Forelimb muscle (tissue), 1 donor: ENCODE results near the gene CRAMP1. TPM values are rescaled to one million over a fixed set of nuclear protein-coding genes. Genes with fewer than 3 reads are reported as not detected.

Experiments used
- DNase-seq: peaks from one replicate; pipeline ENCODE4 v3.0.0-alpha.2; 2013; ENCODE audit warnings: low read depth
- polyA plus RNA-seq: library from polyadenylated mRNA; unstranded; fragments of 120-200 nt; gene quantifications from one replicate; pipeline ENCODE4 v1.2.1, GENCODE V29; 2013; ENCODE audit not compliant: insufficient read length

Gene CRAMP1
- polyA plus RNA-seq, 1 donor: 19.0 TPM

DNA sequence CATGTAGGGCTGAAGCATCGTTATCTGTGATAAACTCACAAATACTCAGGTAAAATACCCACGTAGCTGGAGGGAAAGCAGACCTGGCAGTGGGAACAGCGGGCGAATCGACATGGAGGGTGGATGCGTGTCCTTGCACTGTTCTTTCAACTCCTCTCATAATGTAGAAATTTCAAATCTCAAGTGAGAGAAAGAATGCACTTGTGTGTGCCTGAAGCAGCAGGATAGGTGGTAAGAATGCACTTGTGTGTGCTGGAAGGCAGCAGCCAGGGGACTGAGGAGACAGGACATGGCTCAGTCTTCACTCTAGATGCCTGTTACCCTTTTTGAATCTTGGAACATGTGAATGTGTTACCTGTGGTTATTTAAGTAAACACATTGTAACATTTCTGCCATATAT is 10.7 kb upstream of the CRAMP1 start:
- DNase-seq: no peak

DNA sequence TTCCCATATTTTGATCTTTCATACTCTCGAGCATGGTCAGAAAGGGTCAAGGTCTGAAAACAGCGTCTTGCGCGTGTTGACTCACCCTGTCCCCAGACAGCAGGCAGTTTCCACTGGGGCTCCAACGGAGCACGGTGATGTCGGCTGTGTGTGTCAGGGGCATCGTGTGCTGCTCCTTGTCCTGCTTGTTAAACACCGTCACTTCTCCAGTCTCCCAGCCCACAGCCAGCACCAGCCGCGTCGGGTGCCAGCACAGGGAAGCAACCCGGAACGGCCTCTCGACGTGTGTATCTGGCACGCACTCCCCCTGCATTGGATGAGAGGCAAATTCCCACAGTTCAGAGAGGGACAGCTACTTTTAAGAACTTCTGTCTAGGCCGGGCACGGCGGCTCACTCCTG is 9.9 kb upstream of the CRAMP1 start:
- DNase-seq: no peak

DNA sequence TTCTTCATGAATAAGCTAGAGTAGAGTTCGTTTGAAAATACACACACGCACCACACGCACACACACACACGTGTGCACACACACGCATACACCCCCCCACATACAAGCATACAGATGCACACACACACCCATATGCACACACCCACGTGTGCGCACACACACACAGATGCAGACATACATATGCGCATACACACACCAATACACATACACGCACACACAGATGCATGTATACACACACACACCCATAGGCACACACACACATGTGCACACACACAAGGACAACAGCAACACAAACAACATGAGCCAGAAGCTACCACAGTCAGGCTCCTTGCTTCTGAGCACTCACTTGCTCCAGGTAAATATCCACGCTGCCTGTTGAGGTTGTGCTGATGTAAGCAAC is 5.4 kb upstream of the CRAMP1 start:
- DNase-seq: no peak

DNA sequence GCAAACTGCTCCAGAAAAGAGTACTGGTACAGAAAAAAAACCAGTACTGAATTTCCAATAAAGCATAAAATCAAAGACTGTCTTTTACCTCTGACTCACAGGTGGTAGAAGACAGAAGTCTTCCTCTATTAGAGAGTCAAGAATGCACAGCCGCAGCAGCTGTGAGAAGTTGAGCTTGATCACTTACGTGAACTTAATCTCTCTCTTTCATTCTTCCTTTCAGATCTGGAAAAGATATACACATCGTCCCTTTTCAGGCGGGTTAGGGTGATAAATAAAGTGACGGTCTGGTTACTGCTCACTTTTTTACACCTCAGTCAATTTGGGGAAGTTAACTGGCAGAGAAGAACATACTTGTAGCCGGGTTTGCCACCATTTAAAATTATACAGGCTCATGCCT is 4.2 kb upstream of the CRAMP1 start:
- no peak for DNase-seq

DNA sequence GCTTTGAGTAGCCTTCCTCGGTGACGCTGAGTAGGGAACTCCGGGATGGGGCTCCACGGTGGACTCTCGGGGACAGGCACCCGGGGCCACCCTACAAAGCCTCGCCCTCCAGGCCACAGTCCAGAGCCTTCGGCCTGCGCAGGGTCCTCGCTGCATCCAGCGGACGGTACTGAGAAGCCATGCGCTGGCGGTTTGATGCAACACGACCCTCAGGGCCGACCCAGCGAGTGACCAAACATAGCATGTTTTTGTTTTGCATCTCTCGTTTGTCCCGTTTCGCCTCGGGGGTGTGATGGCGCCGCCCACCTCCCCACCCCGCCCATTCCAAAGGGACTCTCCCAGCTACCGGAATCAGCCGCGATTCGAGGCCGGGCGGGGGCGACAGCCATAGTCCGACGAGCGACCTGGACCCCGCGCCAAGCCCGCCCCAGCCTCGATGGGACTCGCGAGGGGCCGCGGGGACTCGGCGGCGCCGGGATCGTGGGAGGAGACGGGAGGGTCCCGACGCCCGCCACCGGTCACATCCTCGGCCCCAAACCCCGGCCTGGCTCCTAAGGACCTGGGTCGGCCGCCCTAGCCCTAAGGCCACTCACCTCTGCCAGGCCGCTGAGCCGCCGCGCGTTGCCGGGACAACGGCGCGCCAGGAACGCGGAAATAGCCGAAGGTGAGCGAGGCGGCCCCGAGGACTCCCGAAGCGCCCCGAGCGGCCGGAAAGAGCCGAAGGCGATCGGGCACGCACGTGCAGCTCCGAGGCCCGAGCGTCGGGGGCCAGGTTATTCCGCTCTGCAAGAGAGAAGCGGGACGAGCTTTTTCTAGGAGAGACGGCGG is 1.9 kb upstream of the CRAMP1 start:
- DNase-seq: peak; percentile 70

DNA sequence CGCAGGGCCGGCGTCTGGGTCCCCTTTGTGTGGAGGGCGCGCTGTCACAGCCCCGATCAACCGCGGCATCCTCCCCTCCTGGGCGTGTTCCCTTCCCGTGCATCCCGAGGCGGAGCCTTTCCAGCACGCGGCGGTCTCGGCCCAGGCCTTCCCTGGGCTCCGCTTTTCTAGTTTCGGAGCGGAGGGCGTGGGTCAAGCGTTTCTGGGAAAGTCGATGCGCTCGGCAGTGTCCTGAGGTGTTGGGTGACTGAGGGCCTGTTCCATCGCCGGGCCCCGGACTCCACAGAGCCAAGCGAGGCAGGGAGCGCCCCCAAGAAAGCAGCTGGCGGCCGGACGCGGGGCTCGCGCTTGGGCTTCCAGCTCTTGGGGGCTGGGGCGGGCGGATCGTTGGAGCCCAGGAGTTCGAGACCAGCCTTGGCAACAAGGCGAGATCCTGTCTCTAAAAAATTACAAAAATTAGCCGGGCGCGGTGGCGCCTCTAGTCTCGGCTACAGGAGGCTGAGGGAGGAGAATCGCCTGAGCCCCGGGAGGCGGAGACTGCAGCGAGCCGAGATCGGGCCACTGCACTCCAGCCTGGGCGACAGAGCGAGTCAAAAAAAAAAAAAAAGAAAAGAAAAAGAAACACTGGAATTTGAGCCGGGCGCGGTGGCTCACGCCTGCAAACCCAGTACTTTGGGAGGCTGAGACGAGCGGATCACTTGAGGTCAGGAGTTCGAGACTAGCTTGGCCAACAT is 1.1 kb upstream of the CRAMP1 start:
- DNase-seq: no peak

DNA sequence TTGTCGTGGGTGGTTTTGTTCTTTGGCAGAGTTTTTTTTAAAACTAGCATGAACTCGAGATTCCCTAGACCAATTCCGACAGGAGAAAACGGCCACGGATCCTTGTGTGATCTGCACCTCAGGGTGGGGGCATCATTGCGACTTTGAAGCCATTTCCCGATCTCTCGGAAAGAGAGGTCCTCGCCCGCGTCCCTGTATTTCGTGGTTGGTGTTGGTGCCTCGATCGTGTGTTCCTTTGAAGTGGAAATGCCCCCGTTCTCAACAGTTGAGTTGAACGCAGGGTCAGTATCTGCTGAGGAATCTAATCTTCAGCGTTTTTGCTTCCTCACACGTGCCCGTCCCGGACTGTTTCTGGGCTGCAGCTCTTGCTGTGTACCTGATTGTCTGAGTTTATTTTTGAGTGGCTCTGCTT is 1.1 kb downstream of the CRAMP1 start:
- DNase-seq: no peak

DNA sequence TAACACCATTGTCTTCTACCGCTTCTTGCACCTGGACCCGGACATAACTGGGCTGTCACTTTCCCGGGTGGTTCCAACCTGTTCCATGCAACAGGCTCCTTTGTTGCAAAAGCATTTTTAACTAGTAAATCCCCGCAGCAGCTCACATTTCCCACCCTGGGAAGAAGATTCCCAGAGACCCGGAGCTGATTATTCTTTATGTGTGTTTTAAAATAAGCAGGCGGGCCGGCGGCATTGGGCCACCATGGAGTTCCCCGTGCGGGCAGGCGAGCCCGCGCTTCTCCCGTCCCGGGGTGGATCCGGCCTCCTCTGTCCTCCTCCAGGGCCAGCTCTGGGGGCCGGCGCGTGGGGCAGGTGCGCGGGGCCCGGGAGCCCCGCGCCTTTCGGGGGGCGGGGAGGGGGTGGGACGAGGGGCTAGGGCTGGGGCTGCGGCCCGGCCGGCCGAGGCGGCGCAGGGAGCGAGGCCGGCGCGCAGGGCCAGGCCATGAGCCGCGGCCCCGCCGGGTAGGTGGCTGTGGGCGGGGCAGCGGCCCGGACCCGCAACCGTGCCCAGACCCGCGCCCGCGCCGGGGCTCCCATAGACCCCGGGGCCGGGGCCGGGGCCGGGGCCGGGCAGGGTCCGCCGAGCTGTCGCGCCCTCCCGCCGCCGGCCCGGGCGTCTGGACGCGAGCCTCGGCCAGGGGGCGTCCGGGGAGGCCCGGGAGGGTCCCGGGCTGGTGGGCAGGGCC is 1.7 kb downstream of the CRAMP1 start:
- DNase-seq: no peak

DNA sequence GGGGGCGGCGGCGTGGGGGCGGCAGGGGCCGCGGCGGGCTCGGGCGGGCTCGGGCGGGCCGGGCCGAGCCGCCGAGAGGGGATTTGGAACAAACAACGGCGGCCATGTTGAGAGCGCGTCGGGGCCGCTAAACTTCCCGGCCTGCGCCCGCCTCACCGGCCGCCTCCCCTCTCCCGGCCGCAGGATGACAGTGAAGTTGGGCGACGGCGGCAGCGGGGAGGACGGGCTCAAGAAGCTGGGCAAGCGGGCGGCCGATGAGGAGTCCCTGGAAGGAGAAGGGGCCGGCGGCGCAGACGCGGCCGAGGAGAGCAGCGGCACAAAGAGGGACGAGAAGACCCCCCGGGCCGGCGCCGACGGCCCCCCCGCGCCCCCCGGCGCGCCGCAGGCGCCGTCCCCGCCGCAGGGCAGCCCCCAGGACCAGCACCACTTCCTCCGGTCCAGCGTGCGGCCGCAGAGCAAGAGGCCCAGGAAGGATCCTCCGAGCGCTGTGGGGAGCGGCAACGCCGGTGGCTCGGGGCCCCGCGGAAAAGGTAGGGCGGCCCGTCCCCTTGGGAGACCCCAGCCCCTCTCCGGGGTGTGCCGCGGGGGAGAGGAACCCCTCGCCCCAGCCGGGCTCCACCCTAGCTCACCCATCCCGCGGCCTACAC is 2.4 kb downstream of the CRAMP1 start:
- no peak for DNase-seq

DNA sequence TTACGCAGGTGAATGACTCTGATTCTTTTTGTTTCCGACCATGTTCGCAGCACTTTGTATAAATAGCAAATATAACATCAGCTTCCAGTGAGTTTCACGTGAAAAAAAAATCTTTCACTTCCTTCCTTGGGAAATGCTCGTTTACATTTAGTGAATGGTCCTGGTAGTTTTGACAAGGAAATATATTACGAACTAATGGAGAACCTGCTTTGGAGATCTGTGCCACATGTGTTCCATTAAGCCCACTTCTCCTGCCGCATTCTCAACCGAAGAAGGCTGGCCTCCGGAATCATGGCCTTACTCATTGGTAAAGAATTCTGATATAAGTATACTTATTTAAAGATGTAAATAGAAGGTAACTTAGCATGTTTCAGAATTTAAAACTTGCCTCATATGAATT is 3.6 kb downstream of the CRAMP1 start:
- DNase-seq: no peak

DNA sequence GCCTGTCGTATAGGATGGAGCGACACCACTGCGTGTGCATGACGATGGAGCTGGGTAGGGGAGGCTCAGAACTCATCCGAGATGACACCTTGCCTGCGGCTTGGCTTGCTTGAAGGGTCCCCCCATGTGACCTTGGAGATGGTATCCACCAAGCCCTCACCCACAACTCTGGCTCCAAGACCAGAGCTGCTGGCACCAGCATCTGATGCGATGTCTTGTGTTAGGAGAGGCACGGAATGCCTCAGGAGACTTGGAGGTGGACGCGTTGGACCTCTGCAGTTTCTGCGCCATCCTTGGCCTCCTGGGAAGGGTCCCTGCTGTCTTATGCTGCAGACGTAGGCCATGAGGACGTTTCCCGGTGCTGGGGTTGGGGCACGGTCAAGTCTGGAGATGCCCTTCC is 7.8 kb downstream of the CRAMP1 start:
- no peak for DNase-seq

DNA sequence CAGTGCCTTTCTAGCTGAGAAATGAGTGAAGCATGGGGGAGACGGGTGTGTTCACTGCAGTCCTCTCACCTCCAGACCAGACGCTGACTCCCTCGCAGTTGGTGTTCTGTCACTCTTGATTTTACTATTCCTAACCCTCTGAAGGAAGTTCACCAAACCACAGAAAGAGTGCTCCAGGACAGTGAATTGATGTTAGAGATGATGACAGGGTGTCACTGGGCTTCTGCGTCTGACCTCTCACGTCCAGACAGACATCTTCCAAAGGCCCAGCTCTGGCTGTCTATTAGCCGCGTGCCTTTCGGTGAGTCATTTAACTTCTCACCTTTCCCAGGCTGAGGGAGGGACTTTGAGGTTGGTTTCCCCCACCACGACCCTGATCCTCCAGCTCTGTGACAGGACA is 8.2 kb downstream of the CRAMP1 start:
- no peak for DNase-seq

DNA sequence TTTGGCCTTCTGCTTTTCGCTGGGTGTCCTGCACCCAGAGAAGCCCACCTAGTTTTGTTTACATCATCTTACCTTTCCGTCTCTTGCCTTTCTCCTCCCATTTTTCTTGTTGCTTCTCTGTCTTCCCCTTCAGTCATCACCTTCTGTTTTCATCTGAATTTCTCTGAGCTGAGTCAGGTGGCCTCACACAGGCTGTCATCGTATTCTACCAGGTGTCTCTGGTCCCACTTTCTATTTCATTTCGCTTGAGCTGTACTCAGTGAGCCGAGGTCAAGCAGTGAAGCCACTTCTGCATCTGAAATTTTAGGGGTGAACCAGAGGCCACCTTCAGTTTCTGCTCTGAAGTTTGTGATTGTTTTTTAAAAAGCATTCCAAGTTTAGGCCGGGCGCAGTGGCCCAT is 9.7 kb downstream of the CRAMP1 start:
- no peak for DNase-seq

DNA sequence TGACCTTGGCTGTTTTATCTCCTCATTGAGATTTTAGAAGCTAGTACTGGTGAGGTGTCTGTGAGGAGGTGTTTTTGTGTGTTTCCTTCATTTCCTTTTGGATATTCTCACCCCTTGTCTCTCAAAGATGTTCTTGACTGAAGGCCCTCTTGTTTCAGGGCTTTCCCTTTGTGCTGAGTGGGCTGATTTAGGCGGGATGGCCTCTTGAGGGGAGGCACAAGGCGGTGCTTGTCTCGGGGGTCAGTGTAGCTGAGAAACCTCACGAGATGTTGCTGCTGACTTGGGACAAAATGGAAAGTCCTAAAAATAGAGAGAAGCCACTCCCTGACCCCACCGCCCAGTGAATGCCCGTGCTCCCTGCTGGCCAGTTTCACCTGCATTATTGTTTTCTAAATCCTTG is 14.2 kb downstream of the CRAMP1 start:
- no peak for DNase-seq

DNA sequence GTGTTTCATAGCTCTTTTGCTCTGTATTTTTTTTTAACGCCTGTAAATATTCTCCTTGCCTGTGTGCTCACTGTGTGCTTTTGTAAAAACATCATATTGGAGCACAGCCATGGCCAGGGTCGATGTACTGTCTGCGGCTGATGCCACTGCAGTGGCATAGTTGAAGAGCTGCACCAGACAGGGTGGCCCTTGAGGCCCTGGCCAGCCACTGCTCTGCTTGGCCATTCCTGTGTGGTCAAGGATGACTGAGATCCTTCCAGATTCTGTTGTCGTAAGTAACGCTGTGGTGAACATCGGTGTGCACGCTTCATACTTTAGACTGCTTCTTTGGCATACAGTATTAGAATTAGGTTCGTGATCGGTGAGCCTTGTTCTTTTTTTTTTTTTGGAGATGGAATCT is 14.6 kb downstream of the CRAMP1 start:
- DNase-seq: no peak

DNA sequence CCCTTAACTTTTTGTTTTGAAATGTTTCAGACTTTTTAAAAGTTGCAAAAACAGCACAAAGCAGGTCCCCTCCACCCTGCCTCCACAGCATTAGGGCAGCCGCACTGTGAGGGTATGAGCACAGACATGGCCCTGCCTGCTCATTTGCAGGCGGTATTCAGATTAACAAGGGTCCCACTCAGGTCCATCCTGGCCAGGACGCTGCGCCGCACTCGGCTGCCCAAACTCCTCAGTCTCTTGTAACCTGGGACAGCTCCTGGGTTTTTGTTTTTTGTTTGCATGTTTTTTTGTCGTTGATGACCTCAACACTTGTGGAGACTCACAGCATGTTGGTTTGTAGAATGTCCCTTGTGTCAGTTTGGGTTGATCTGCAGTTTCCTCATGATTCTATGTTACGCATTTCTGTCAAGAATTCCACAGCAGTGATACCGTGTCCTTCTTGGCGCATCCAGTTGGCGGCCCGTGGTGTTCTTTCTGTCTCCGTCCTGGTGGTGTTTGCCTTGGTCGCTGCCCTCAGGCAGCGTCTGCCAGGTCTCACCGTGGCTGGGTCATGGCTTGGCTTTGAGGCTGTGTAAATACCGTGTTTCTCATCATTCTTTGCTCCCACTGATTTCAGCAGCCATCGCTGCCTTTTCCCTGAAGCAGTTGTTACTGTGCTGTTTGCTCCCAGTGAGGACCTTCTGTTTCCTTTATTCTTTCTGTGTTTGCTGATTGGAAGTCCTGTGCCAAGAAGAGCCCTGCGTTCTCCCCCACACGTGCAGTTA is 18.5 kb downstream of the CRAMP1 start:
- no peak for DNase-seq

DNA sequence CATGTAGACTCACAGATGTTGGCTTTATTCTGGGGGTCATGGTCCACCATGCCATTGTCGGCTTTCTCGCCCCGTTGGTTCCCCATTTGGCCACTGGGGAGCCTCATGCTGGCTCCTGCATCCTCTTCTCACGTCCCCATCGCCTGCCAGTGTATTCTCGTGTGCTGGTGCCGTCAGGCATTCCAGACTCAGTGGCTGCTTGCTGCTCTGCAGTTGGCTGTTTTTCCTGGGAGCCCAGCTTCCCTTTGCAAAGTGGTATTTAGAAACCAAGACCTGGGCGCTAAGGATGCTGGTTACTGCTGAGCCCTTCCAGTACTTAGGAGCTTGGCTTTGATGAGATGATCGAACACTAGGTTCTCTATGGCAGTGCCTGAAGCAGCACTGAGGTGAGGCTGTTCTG is 19.1 kb downstream of the CRAMP1 start:
- DNase-seq: no peak

DNA sequence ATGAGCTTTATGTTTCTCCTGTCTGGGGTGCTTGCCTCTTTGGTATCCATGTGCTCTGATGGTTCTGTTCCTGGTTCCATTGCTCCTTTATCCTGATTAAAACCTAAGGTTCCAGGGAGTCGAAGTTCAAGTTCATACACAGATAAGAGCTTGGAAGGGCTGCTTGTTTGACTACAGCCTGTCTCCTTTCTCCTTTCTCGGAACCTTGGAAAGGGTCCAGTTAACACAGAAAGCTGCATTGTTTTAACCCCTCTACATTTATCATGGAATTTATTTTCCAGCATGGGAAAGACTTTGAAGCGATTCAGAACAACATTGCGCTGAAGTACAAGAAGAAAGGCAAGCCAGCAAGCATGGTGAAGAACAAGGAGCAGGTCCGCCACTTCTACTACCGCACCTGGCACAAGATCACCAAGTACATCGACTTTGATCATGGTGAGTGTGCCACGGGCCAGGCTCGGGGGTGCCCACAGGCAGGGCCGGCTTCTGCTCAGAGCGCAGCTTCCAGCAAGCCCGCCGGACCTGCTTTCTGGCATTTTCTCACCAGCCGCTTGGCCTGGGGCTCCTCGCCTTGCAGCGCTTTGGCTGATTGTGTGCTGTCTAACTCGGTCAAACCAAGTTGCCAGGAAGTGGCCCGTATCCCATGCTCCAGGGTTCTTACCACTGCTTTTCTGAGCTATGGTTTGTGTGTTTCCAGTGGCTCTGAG is 19.9 kb downstream of the CRAMP1 start:
- DNase-seq: no peak

DNA sequence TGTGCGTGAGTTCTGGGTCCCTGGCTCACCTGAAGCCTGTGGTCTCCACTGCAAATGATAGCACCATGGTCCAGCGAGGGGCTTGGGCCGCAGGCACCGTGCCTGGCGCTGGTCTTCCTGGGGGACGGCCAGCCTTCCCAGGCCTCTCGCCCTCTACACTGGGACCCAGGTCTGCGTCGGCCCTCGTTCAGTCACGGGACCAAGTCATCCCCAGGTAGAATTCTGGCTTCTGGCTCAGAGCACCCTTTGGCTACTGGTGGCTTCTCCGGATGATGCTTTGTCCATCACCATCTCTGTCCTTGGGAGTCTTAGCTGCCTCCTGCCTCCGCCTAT is 20.4 kb downstream of the CRAMP1 start:
- no peak for DNase-seq

DNA sequence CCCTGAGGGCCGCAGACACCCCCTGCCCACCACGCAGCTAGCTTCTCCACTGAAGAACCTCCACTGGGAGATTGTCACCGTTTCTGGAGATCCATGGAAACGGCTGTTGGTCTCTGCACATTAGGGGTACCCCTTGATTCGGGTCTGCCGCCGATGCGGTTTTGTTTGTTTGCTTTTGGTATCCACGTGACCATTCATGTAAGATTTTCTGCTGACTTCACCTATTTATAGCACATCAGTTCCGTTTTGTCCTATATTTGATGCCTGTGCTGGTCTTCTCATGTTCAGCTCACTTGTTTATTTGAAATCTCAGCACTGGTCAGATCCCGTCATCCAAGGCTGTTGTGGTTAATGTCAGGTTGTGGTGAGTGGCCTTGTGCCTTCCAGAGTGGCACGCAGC is 21.1 kb downstream of the CRAMP1 start:
- no peak for DNase-seq

DNA sequence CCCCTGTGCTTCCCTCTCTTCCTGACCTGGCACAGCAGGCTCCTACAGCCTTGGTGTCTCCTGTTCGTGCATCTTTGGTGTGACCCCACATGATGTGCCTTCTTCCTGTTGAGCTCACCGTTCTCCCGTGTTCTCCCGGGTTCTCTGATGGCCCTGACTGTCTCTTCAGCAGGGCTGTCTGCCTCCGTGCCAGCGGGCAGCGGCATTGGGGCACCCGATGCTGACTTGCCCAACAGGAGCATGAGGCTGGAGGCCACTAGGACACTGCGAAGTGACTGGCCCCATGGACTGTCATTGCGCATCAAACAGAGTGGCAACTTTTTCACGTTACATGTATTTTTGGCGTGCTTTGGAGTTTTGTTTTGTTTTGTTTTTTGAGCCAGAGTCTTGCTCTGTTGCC is 22.4 kb downstream of the CRAMP1 start:
- DNase-seq: no peak
